Right lobe of liver (tissue), 4 donors: Measurements from ENCODE around the gene JAKMIP1.

ENCODE experiments used
- CTCF ChIP-seq, 4 donors: fragments of 200-600 bp in 3 of 4; fragments of 450-650 bp in 1 of 4; IDR thresholded peaks; one replicate each; pipeline versions ENCODE4 v1.5.1 to v1.8.0; 2016 to 2022; ENCODE audit warnings: antibody characterized with exemption in 4 of 4, mild to moderate bottlenecking in 2 of 4
- POLR2A ChIP-seq: fragments of 450-650 bp; IDR thresholded peaks from one replicate; pipeline ENCODE4 v1.6.1; 2017; ENCODE audit warnings: antibody characterized with exemption, mild to moderate bottlenecking
- donor health status: DM: no; HTN: no; CAD: no.
- donor health status: DM: no; HTN: no; CAD: no.
- donor health status: DM: no; HTN: yes; CAD: no.

- TF ChIP-seq CTCF (IDR thresholded peaks at IDR 0.05): no peak
- no peak for TF ChIP-seq POLR2A
Observed at GRCh38 chr4:5976921-5977320, 223.4 kb downstream of the JAKMIP1 start.
